Inferior parietal cortex (tissue), 1 donor: ENCODE measurements around the gene TLE7.

Experiments
- DNase-seq: peaks from one replicate; pipeline ENCODE4 v3.0.0-alpha.2; 2016; ENCODE audit errors: extremely low spot score

The TLE7 gene

DNA sequence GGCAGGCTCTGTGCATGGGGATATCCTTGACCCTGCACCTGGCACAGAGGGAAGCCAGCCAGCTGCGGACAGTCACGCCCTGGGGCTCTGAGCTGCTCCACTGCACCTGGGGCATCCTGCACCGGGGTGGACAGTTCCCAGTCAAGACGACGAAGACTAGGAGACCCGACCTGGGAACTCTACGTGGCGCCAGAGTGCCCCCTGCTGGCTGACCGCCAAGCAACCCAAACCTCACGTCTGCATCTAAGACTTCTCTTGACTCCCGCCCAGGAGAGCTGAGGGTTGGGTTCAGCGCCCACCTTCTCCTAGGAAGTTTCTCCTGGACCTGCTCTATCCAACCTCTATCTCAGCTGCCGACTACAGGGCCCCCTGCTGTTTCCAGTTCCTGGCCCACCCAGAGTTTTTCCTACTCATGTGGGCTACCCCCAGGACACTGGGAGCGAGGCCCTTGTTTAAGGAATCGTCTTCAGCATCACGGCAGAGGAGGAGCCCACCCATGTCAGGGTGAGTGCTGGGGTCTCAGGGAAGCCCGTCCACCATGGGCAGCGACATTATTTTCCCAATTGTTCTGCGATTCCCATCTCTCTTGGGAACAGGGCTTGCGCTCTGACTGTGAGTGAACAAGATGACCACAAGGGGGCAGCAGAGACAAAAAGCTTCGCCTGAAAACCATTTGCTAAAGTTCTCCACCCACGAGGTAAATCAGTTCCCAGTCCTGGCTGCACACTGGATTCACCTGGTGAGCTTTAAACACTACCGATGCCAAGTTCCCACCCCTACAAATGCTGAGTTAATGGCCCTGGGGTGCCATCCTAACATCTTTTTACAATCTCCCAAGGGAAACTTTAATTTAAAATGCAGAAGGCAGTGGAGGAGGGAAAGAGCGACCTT, 29.3 kb downstream of the TLE7 start:
- DNase-seq: peak; percentile 88

DNA sequence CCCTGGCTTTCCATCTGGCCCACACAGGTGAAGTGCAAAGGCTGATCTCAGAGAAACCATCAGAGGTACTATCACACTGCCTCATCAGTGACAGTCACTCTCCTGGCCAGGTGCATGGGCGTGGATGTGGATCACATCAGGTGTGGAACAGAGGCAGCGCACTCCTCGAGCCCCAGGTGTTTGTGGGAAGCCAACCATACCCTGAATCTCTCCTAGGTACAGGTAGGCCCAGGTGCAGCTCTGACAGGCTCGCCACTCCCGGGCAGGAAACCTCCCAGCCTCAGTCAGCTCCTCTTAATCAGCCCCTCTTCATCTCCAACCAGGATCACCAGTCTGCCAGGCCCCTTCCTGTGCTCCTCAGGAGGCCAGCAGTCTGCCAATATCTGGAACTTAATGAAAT, 31.7 kb downstream of the TLE7 start:
- DNase-seq: no peak

DNA sequence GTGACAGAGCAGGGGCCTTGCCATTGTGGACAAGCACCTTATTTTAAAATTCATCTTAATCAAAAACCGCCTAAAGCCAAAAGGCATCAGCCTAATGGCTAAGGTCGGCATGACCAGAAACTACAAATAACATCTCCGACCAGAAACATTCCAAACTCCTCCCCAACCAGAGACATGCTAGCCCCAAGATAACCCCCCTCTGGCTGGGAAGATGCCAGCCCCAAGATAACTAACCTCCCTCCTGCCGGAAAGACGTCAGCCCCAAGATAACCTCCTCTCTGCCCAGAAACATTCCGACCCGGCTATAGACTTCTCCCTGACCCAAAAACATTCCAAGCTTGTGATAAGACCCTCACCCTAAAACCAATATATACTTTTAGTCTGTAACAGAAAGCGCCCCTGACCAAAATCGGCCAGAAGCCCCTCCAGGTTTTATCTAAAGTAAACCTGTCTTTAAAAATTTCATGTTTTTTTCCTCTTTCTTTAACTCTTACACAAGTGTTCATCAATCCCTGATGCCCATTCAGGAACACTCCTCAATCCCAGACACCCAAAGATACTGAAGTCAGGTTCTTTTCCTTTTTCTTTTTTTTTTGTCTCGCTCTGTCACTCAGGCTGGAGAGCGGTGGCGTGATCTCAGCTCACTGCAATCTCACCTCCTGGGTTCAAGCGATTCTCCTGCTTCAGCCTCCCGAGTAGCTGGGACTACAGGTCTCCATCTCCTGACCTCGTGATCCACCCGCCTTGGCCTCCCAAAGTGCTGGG, 32.7 kb downstream of the TLE7 start:
- DNase-seq: no peak

DNA sequence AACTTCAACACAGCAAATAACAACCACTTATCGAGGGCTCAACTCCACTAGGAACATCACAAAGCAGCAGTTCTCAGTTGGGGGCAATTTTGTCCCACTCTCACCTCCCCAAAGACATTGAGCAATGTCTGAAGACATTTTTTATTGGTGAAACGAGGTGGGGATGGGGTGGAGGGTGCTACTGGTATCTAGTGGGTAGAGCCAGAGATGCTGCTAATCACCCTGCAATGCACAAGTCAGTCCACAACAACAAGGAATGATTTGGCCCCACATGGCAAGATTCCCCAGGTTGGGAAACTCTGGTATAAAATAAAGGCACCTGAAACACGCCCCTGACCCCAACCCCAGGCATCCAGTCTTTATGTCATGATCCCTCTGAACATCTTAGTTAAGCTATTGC, 33.3 kb downstream of the TLE7 start:
- no peak for DNase-seq

DNA sequence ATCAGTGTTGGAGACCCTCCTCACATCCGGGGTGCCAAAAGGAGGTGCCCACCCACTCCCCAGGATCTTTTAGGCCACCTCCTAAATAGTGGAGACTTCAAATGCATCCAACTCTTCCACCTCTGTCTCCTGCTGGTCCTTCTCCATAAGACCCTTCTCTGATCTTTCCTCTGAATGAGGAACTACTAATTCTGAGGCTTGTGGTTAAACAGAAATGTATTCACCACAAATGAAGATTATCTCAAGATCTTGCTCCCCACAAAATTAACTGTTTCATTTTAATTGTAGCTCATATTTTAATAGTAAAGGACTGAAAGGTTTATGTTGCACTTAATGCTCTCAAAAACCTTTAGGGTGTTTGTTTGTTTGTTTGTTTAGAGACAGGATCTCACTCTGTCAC, 34.1 kb downstream of the TLE7 start:
- DNase-seq: no peak

DNA sequence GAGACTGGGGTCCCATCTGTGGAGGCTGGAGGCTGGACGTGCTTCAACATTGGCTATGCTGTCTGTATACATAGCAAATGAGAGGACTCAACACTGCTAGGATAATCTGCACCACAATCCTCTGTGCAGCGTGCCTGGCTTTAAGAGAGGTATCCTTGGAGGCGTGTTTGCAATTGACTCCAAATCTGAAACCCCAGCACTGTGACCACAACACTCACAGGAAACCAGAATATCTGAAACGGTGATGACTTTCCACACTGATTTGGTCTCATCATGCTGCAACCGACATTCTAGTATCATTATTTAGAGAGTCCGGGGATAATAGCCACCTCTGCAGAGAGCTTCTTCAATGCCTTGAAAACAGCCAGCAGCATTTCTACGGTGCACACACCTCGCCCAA, 35.1 kb downstream of the TLE7 start:
- no peak for DNase-seq

DNA sequence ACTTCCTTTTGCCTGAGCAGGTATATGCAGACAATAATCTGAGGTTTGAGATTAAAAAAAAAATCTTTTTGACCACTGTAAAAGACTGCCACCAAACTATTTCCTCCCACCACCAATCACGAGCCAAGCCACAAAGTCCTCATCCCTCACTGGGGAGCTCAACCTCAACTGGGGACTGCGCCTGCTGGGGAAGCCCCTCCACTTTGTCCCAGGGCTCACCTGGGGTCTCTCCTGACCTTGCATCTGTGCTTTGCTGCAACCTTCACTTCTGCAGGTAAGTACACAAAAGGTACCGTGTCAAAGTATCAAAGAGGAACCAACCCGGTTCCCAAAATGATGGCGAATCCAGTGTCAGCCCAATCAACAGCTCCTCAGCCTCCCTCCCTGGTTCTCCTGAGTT, 35.5 kb downstream of the TLE7 start:
- no peak for DNase-seq

DNA sequence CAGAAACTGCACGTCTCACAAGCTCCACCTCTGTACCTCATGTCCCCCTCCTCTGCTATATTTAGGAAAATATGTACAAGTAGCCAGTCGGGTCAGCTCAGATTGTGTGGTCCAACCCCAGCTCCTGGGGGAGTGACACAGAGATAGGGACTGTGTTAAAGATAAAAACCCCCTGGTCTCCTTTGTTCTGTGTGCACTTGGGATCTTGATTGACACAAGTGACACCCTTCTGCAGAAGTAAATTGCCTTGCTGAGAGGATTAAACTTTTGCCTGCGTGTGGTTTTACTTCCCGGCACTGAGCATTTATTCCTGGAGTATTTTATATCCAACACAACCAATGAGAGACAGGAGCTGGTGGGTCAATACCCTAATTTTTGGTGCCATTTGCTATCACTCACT, 37.5 kb downstream of the TLE7 start:
- DNase-seq: no peak

DNA sequence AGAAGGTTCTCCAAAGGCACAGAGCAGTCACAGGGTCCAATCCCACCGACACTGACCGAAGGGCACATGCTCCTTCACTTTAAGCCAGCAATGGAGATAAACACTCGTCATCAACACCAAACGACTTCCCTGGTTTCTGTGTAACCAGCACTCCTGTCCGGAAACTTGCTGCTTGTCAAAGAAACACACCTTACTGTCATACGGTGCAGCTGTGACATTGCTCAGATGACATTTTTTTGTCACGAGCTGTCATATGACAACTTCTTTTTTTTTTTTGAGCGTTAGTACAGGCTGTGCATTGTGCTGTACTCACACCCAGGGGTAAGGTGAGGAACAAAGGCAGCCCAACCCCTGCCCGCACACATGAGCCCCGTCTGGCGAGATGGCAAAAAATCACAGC, 39.2 kb downstream of the TLE7 start:
- DNase-seq: no peak

DNA sequence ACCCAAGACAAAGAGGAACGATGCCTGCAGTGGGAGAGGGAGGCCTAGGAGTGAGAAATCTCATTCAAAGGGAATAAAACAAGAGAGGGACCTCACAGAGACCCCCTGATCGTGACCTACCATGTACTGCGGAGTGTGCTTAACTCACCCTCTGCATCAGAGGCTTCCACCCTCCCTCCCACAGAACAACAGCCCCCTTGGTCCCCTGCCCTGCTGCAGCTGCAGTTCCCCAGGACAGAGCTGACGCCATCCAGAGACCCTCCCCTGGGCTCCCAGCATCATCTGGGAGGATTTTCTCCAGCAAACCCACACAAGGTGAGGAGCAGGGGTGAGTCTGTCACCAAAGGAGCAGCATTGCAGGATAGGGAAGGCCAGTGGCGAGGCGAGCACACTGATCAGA, 39.8 kb downstream of the TLE7 start:
- no peak for DNase-seq

DNA sequence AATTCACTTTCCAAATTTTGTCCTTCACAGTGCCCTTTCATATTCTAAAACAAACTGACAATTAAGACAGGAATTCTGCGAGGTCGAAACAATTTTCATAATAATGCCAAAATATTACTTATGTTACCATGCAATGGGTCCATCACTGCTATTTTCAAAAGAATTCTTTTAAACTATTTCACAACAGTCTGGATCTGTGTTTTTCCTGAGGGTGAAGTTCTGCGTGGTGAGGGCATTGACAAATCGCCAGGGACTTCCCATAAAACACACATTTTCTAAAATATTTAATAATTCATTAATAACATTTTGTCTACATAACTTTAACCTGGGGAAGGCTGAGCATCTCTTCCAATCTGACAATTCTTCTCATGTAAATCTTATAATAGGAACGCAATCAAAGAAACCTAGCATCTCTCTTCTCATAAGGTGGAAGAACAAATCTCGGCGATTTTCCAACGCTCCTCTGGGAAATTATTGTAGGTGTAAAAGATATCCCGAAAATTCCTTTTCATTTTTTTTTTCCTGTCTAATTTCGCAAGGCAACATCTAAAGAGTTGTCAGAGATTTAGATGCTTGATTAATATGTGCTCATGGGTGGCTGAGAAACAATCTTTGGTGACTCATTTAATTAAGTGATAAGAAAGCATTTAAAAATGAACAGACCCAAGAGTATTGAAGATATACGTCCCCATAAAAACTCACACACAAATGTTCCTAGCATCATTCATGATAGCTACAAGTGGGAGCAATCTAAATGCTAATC, 41.9 kb downstream of the TLE7 start:
- no peak for DNase-seq

DNA sequence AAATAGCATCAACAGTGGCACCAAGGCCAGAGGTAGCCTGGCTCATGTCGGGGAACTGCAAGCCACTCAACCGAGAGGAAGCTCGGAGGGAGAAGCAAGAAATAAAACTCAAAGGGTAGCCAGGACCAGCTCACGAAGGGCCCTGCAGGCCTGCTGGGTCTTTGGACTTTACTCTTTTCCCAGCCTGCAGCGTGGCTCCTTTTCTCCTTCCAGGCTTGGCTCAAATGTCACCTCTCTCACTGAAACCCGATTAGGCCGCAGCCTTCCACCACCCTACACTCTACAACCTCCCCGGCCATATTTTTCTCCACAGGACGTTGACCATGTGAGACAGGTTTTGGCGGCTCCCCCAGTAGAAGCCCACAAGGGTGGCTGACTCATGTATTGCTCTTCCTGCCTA, 45.3 kb downstream of the TLE7 start:
- no peak for DNase-seq

DNA sequence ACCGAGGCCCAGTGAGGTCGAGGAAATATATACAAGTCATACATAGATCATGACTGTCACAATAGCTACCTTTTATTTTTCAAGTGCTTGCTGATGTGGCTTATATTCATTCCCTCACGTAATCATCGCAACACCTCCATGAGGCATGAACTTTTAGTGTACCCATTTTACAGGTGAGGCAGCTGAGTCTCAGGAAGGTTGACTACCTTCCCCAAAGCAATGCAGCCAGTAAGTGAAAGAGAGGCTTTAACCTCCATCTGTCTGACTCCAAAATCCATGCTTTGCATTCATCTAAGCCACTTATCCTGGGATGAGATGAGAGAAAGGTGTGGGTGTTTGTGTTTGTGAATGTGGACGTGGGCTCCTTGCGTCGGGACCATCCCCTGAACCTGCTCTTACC, 52.5 kb downstream of the TLE7 start:
- DNase-seq: no peak

DNA sequence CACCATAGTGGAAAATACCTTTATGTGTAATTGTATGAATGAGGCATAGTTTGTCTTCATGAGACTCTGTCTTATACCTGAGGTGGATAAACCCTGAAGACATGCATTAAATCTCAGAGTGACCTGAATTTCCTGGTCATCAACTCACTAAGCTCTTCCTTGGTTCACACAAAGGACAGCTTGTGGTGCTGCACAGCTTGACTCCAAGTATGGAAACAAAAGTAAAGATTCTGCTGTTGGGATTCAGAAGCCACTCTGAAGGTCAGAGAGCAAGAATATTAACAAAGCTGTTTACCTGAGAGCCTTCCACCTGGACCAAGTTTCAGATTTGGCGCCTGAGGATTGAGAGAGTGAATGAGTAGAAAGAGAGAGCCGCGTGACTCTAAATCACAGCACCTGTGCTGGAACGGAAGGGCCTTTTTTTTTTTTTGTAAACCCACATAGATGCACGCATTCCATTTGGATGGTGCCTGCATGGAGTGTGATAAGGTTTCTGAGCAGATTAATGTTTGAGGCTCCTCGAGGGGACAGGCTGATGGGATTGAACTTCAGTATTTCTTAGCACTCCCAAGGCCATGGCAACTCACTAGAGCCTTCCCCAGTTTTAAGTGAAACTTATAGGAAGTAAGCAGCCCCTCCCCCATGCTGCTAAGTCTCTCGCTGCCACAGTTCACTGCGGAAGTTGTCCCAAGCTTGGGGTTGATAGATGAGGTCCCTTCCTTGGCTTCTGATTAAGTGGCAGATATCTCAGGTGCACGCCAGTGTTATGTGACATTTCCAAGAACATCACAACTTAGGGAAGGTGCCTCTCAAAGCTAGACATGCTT, 54.6 kb downstream of the TLE7 start:
- DNase-seq: no peak

DNA sequence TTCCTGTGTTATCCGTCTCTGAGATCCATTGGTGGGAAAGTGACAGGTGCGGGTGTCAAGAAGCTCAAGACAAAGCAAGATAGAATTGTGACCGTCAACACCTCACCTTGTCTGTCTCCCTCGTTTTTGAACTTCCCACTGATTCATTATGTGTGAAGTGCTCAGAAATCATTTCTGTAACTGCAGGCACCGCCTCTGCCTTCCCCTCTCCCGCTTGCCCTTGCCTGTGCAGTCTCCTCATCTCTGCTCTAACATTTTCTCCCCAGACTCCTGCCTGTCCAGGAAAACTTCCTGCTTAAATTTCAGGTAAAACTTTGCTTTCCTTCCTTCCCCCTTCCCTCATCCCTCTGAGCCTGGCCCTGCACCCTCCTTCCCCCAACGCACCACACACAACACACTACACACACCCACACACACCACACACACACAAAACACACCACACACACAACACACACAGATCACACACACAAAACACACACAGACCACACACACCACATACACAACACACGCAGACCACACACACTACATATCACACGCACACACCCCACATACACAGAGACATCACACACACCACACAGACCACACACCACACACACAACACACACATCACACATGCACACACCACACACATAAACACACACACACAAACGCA, 57.7 kb downstream of the TLE7 start:
- DNase-seq: no peak

DNA sequence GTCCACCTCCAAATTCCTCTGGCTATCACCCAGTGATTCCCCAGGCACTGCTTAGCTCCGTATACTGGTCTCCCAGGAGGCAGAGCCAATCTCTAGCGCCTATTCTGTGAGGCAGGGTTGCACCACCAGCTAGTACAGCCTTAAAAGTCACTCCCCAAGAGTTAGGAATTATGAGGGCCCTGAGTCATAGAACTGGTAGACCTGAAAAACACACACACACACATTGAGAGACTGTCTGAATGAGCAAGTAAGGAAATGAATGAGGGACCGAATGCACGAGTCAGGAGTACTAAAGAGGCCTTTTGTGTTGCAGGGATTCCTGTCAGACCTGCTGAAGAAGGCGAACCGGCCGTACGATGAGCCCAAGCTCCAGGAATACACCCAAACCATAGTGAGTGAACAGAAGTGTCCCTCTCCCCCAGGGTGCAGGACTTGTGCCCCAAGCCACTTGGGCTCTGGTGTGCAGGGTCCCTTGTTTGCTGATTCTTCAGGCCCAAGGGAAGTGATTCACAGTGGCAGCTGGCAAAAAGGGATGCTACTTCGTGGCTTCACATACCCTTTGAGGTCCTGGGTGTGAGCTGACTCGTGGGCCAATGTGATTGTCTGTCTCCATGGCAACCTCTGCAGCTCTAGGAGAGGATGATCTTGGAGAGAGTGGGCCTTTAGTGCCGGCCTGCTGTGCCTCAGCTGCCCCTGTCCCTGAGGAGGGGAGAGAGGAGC, 58.6 kb downstream of the TLE7 start:
- DNase-seq: no peak

DNA sequence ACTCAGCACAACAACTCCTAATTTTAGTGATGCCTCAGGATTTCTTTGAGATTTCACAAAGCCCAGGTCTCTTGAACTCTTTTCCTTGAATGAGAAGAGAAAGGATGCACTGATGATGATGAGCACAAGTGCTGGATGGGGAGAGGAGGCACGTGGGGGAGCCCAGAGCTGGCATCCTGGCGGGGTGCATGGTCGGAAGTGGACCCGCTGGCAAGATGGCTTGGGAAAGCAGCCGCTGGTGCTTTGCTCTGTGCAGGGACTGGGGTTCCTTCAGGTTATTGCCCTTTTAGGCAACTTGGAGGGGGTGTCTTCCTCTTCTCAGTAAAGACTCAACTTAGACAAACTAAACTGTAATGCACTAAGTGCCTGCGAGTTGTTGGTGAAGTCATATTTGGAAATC, 61.0 kb downstream of the TLE7 start:
- DNase-seq: no peak
